ENCODE results near the gene ECHS1.

The ECHS1 gene

GRCh38 chr10:133326745-133327650 is 46.2 kb downstream of the ECHS1 start (continued):
- peak; percentile 55; the same call in 1 of the 2 replicates for TF ChIP-seq ZBTB44 (tag by site-specific recombination; IDR thresholded peaks at IDR 0.05)
- no peak for TF ChIP-seq ZNF488 (tag by site-specific recombination; IDR thresholded peaks at IDR 0.05)
- TF ChIP-seq ZBTB26 (tag by site-specific recombination; optimal IDR thresholded peaks at IDR 0.05): no peak

GRCh38 chr10:133326223-133326551 is 47.0 kb downstream of the ECHS1 start:
- CTCF ChIA-PET: no interaction called here
- H3K36me3 ChIP-seq (ENCODE audit: control insufficient read depth in 2 of 2, insufficient read depth in 1 of 2, low read length in 2 of 2): no peaks in the 10 kb centered on the region
- no peak overlapping the region for H3K4me3 ChIP-seq (ENCODE audit: low read depth, low read length)
- no peaks in the 10 kb centered on the region for H3K9me3 ChIP-seq (ENCODE audit: control insufficient read depth, insufficient read depth, low read depth, low read length)
- TF ChIP-seq KLF16 (tag by site-specific recombination; IDR thresholded peaks at IDR 0.05): no peak
- no peak for TF ChIP-seq ZNF24 (tag by site-specific recombination; IDR thresholded peaks at IDR 0.05)
- TF ChIP-seq ZBTB8A (tag by site-specific recombination; IDR thresholded peaks at IDR 0.05): no peak
- TF ChIP-seq TSHZ1 (tag by site-specific recombination; IDR thresholded peaks at IDR 0.05; ENCODE audit: borderline replicate concordance): no peak
- no peak for TF ChIP-seq ZNF23 (tag by site-specific recombination; IDR thresholded peaks at IDR 0.05; ENCODE audit: borderline replicate concordance)
- TF ChIP-seq ZNF473 (tag by site-specific recombination; IDR thresholded peaks at IDR 0.05): no peak
- TF ChIP-seq ZFP3 (tag by site-specific recombination; IDR thresholded peaks at IDR 0.05; ENCODE audit: low read depth): no peak
- no peak for TF ChIP-seq ZBTB10 (tag by site-specific recombination; IDR thresholded peaks at IDR 0.05)
- no peak for TF ChIP-seq ZNF433 (tag by site-specific recombination; IDR thresholded peaks at IDR 0.05; ENCODE audit: low read depth)
- no peak for TF ChIP-seq ZNF768 (tag by site-specific recombination; IDR thresholded peaks at IDR 0.05)
- TF ChIP-seq ZNF214 (tag by site-specific recombination; IDR thresholded peaks at IDR 0.05; ENCODE audit: borderline replicate concordance): no peak
- TF ChIP-seq ZNF138 (tag by site-specific recombination; IDR thresholded peaks at IDR 0.05; ENCODE audit: borderline replicate concordance): no peak
- no peak overlapping the region for H3K27ac ChIP-seq (ENCODE audit: extremely low read depth, low read depth, low read length)
- POLR2A ChIA-PET: no interaction called here
- H3K4me1 ChIP-seq (ENCODE audit: control insufficient read depth, insufficient read depth, low read length): peaks cover 11% of the 10 kb centered on the region
